ENCODE results near the gene DHX8.

Gene DHX8

GRCh38 chr17:43558805-43559160 is 75.0 kb downstream of the DHX8 start:
- Histone ChIP-seq H3K27ac (no peak overlapping the region), H3K4me3 (no peak overlapping the region)
- no peak for TF ChIP-seq CTCF (IDR thresholded peaks at IDR 0.05)
- DNase-seq (ENCODE audit: low spot score) = no peak

GRCh38 chr17:43559161-43559816 is 75.5 kb downstream of the DHX8 start:
- no peak overlapping the region for H3K27ac ChIP-seq
- DNase-seq (ENCODE audit: low spot score) = no peak
- no peak for TF ChIP-seq CTCF (IDR thresholded peaks at IDR 0.05)

DNA sequence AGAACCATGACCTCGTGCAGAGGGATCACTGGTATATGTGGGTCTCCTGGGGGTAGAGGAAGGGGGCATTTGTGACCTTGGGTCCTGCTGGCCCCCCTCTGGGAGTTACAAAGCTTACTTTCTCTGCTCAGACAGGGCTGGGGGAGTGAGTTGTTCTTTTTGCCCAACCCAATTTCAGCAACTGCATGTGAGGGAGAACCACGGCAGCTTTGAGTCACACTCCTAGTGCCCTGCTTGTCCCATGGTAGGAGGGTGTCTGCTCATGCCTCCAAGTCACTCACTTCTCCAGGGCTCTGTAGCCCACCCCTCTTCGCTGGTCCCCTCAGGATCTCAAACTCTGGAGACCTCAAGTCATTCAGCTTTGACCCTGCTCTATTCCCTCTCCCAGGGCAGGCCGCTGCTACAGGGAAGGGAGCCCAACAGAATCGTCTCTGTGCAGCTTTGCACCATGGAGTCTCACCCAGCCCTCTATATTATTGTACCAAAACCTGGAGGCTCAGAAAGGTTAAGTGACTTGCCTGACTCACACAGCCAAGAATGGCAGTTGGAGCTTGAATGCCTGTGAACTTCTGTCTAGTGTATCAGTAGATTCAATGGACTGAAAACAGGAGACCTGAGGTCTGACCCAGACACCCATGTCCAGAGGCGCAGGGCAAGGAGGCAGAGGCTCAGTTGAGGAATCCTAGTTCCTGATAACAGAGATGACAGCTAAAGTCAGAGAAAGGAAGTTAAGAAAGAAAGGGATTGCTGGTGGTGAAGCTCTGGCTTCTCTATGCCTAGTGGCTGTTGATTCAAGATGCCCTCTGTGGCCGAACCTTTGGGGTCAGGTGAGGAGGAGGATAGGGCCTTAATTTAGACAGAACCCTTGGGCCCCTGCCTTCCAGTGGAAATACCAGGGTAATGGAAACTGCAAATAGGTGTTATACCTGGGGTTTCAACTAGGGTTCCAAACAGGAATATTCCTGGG is 77.0 kb downstream of the DHX8 start:
- Histone ChIP-seq H3K4me3 (no peak overlapping the region), H3K27ac (no peak overlapping the region)
- DNase-seq (ENCODE audit: low spot score) = no peak
- TF ChIP-seq CTCF (IDR thresholded peaks at IDR 0.05) = no peak

More at GRCh38 chr17:43559161-43559816, 75.5 kb downstream of the DHX8 start:
- H3K4me3 ChIP-seq = no peak overlapping the region

GRCh38 chr17:43562679-43563599 is 79.2 kb downstream of the DHX8 start:
- DNase-seq (ENCODE audit: low spot score) = no peak
- no peak for TF ChIP-seq CTCF (IDR thresholded peaks at IDR 0.05)
- Histone ChIP-seq H3K4me3 (no peak overlapping the region), H3K27ac (no peak overlapping the region)

DNA sequence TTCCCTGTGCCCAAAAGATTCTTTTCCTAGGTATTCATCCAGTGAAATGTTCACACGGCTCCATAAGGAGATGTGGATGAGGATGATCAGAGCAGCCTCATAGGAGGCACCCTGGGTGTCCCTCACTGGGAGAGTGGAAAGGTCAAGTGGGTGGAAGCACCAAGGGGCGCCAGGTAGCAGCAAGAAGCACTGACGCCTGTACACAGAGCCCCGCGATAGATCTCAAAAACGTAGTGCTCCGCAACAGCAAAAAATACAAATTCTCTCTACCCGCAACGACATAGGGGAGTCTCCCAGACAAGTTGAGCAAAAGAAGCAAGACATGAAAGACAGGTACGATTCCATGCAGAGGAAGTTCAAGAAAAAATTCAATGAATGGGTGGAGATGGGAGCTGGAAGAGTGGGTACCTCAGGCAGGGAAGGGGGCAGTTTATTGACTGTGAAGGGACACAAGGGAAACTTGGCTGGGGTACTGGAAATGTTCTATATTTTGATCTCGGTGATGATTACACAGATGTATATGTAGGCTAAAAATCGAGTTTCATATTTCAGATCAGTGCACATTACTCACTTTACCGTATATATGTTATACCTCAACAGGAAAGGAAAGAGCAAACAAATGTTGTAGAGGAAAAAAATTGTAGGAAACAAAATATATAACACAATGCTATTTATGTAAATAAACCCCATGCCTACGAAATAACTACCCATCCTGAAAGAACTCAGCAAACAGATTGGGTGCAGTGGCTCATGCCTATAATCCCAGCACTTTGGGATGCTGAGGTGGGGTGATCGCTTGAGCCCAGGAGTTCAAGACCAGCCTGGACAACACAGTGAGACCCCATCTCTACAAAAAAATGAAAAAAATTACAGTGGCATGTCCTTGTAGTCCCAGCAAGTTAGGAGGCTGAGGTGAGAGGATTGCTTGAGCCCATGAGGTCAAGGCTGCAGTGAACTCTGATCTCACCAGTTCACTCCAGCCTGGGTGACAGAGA is 80.1 kb downstream of the DHX8 start:
- no peak for DNase-seq (ENCODE audit: low spot score)
- H3K4me3 ChIP-seq = no peak overlapping the region
- no peak for TF ChIP-seq CTCF (IDR thresholded peaks at IDR 0.05)
- H3K27ac ChIP-seq = no peak overlapping the region
